ENCODE measurements around the gene SPAG16. TPM values are rescaled to one million over a fixed set of nuclear protein-coding genes. Genes with fewer than 3 reads are reported as not detected.

SPAG16 gene
- total RNA-seq, 1 experiment from 2014 or later: 30.0 TPM

DNA sequence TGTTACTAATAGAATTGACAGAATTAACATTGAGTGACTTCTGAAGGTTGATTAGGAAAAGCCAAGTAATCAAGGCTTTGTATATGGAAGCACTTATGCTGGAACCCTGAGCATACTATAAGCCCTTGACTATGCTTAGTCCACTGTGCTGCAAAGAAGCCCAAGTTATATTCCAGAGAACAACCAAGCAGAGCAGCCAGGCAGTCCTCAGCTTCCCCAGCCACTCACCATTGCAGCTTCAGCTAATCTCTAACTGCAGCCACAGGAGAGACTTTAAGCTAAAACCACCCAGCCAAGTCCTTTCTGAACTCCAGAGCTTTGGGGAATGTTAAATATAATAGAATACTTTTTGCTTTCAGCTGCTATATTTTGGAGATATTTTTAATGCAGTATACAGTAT lies 962.2 kb downstream of the SPAG16 start:
- no peak overlapping the region for H3K4me3 ChIP-seq
- H3K27me3 ChIP-seq (ENCODE audit: insufficient read depth, low read depth): no peaks in the 10 kb centered on the region
- TF ChIP-seq, protein P1, sequence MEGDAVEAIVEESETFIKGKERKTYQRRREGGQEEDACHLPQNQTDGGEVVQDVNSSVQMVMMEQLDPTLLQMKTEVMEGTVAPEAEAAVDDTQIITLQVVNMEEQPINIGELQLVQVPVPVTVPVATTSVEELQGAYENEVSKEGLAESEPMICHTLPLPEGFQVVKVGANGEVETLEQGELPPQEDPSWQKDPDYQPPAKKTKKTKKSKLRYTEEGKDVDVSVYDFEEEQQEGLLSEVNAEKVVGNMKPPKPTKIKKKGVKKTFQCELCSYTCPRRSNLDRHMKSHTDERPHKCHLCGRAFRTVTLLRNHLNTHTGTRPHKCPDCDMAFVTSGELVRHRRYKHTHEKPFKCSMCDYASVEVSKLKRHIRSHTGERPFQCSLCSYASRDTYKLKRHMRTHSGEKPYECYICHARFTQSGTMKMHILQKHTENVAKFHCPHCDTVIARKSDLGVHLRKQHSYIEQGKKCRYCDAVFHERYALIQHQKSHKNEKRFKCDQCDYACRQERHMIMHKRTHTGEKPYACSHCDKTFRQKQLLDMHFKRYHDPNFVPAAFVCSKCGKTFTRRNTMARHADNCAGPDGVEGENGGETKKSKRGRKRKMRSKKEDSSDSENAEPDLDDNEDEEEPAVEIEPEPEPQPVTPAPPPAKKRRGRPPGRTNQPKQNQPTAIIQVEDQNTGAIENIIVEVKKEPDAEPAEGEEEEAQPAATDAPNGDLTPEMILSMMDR (conservative IDR thresholded peaks at IDR 0.05): no peak
- TF ChIP-seq EZH2 (IDR thresholded peaks at IDR 0.05; ENCODE audit: low read depth): no peak
- no peaks in the 10 kb centered on the region for H3K36me3 ChIP-seq (ENCODE audit: low read depth)
- H3K4me1 ChIP-seq (replicated peaks; ENCODE audit: insufficient read depth): no peaks in the 10 kb centered on the region
- H3K9me3 ChIP-seq (ENCODE audit: insufficient read depth, low read depth): no peaks in the 10 kb centered on the region
- H3F3A ChIP-seq (ENCODE audit: insufficient read depth, low read depth): no peaks in the 10 kb centered on the region
- BruUV-seq (replicated peaks): no TSS peak
- CTCF ChIA-PET: no interaction called here
- no peak for DNase-seq
- POLR2A ChIA-PET (ENCODE audit: unreplicated experiment): no interaction called here
- no peaks in the 10 kb centered on the region for H4K20me1 ChIP-seq (ENCODE audit: insufficient read depth)
- H3K79me2 ChIP-seq (ENCODE audit: low read depth): no peaks in the 10 kb centered on the region
- no peak overlapping the region for H3K4me2 ChIP-seq
- H2AFZ ChIP-seq: no peak overlapping the region
- no peak overlapping the region for H3K27ac ChIP-seq
- intact Hi-C loops (cut with micrococcal nuclease; ENCODE audit: unreplicated experiment): no loop called here
- H3K9me2 ChIP-seq (ENCODE audit: insufficient read depth): no peaks in the 10 kb centered on the region

DNA sequence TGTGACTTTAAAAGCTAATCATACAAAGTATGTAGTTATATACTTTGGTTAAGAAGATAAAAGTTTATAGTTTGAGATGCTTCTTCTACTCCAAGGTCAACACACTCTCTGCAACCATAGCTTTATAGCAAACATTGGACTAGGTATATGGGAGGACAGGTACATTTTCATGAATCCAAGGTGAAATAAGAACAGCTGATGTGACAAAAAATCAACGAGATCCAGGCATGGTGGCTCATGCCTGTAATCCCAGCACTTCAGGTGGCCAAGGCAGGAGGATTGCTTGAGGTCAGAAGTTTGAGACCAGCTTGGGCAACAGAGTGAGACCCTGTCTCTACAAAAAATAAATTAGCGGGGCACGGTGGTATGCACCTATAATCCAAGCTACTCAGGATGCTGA lies 963.3 kb downstream of the SPAG16 start:
- no peaks in the 10 kb centered on the region for H4K20me1 ChIP-seq (ENCODE audit: insufficient read depth)
- H2AFZ ChIP-seq: no peak overlapping the region
- no peak overlapping the region for H3K4me3 ChIP-seq
- H3K27ac ChIP-seq: no peak overlapping the region
- no peaks in the 10 kb centered on the region for H3K79me2 ChIP-seq (ENCODE audit: low read depth)
- H3K4me1 ChIP-seq (replicated peaks; ENCODE audit: insufficient read depth): no peaks in the 10 kb centered on the region
- no peaks in the 10 kb centered on the region for H3F3A ChIP-seq (ENCODE audit: insufficient read depth, low read depth)
- ChIA-PET POLR2A (ENCODE audit: unreplicated experiment) (no interaction called here), CTCF (no interaction called here)
- H3K9me3 ChIP-seq (ENCODE audit: insufficient read depth, low read depth): no peaks in the 10 kb centered on the region
- H3K27me3 ChIP-seq (ENCODE audit: insufficient read depth, low read depth): no peaks in the 10 kb centered on the region
- no peaks in the 10 kb centered on the region for H3K36me3 ChIP-seq (ENCODE audit: low read depth)
- no peak overlapping the region for H3K4me2 ChIP-seq
- intact Hi-C loops (cut with micrococcal nuclease; ENCODE audit: unreplicated experiment): no loop called here
- TF ChIP-seq, protein P1 (conservative IDR thresholded peaks at IDR 0.05): no peak
- TF ChIP-seq EZH2 (IDR thresholded peaks at IDR 0.05; ENCODE audit: low read depth): no peak
- no peaks in the 10 kb centered on the region for H3K9me2 ChIP-seq (ENCODE audit: insufficient read depth)
- no peak for DNase-seq
- BruUV-seq (replicated peaks): no TSS peak

DNA sequence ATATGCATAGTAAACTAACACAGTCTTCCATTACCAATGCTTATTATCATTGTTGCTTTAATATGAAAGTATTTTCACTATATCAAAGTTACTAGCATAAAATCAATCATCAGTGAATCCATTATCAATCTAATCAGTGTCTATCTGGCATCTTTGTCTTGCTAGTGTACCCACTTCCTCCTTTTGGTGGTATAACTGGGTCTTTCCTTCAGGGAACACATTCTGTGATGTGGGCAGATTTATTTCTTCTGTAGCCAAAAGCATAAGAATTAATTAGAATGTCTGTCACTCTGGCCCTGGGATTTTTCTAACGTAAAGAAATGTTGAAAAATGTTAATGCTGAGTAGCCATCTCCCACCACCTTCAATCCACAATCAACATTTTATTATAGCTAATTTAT lies 970.8 kb downstream of the SPAG16 start:
- ChIA-PET CTCF (no interaction called here), POLR2A (ENCODE audit: unreplicated experiment) (no interaction called here)
- H3K4me2 ChIP-seq: no peak overlapping the region
- H3K9me3 ChIP-seq (ENCODE audit: insufficient read depth, low read depth): no peaks in the 10 kb centered on the region
- no peak for DNase-seq
- no peaks in the 10 kb centered on the region for H3K4me1 ChIP-seq (replicated peaks; ENCODE audit: insufficient read depth)
- H3K9me2 ChIP-seq (ENCODE audit: insufficient read depth): no peaks in the 10 kb centered on the region
- no peak for TF ChIP-seq EZH2 (IDR thresholded peaks at IDR 0.05; ENCODE audit: low read depth)
- TF ChIP-seq, protein P1 (conservative IDR thresholded peaks at IDR 0.05): no peak
- no peaks in the 10 kb centered on the region for H3K27me3 ChIP-seq (ENCODE audit: insufficient read depth, low read depth)
- no peaks in the 10 kb centered on the region for H3K36me3 ChIP-seq (ENCODE audit: low read depth)
- H3F3A ChIP-seq (ENCODE audit: insufficient read depth, low read depth): no peaks in the 10 kb centered on the region
- H2AFZ ChIP-seq: no peak overlapping the region
- H4K20me1 ChIP-seq (ENCODE audit: insufficient read depth): no peaks in the 10 kb centered on the region
- no peaks in the 10 kb centered on the region for H3K79me2 ChIP-seq (ENCODE audit: low read depth)
- no peak overlapping the region for H3K4me3 ChIP-seq
- BruUV-seq (replicated peaks): no TSS peak
- intact Hi-C loops (cut with micrococcal nuclease; ENCODE audit: unreplicated experiment): no loop called here
- no peak overlapping the region for H3K27ac ChIP-seq

All from PC-9 (cell line).